Endothelial cell of umbilical vein (primary cell): ENCODE results near the gene S100A14. TPM values are rescaled to one million over a fixed set of nuclear protein-coding genes. Genes with fewer than 3 reads are reported as not detected.

ENCODE experiments used
- BruUV-seq: library from RNA; stranded (reverse); fragments of 400-500 nt; replicated peaks from 2 replicates; lab custom pipeline; 2021; lab: Mats Ljungman, UMichigan
- CTCF ChIA-PET: fragments of 300-600, 350-600 bp; sonication (Branson Sonifier 250); formaldehyde crosslinking; loops from one replicate; lab custom pipeline; 2021; ENCODE audit warnings: antibody characterized with exemption, inconsistent platforms; lab: Charles Lee
- POLR2A ChIA-PET: fragments of 300-600, 350-600 bp; sonication (Branson Sonifier 250); formaldehyde crosslinking; loops from one replicate; lab custom pipeline; 2021; ENCODE audit warnings: antibody characterized with exemption, inconsistent platforms; lab: Charles Lee
- DNase-seq: peaks from one replicate; pipeline ENCODE4 v3.0.0-alpha.2; 2011; ENCODE audit warnings: low read depth, low spot score
- FAIRE-seq: peaks from 2 replicates; lab custom pipeline; 2011; peaks lifted over from hg19 to GRCh38; lab: Jason Lieb, UNC
- H2AFZ ChIP-seq: 2 replicates; pipeline ENCODE4 v1.6.0; 2012; ENCODE audit warnings: low read depth, low read length, control low read depth, inconsistent platforms
- H3K27ac ChIP-seq: 2 replicates; pipeline ENCODE4 v1.5.1; 2011; ENCODE audit warnings: low read depth, mild to moderate bottlenecking, control low read depth, low read length, moderate library complexity; ENCODE audit not compliant: insufficient read depth
- H3K27me3 ChIP-seq, 2 experiments: 2 replicates each; pipeline versions ENCODE4 v1.6.0 to v1.6.1; 2011; ENCODE audit warnings: low read length in 2 of 2, mixed read lengths in 1 of 2; ENCODE audit not compliant: control insufficient read depth in 2 of 2, insufficient read depth in 2 of 2
- H3K36me3 ChIP-seq, 2 experiments: 2 replicates in 1 of 2; 3 replicates in 1 of 2; pipeline ENCODE4 v1.5.1; 2011; ENCODE audit warnings: low read length in 2 of 2, mild to moderate bottlenecking in 1 of 2, moderate library complexity in 1 of 2; ENCODE audit not compliant: control insufficient read depth in 2 of 2, insufficient read depth in 2 of 2; ENCODE audit errors: extremely low read depth in 1 of 2
- H3K4me1 ChIP-seq: 3 replicates; pipeline ENCODE4 v1.5.1; 2011; ENCODE audit warnings: mild to moderate bottlenecking, low read length; ENCODE audit not compliant: control insufficient read depth, insufficient read depth; ENCODE audit errors: extremely low read depth
- H3K4me2 ChIP-seq: 2 replicates; pipeline ENCODE4 v1.6.1; 2011; ENCODE audit warnings: low read length, control low read depth, mixed read lengths; ENCODE audit not compliant: insufficient read depth
- H3K4me3 ChIP-seq, 3 experiments: fragments of 200-600 bp in 1 of 3; sonication (generic), shearing (Covaris generic) in 1 of 3; replicated peaks in 1 of 3; 2 replicates each; pipeline ENCODE4 v1.5.1; 2011 to 2016; ENCODE audit warnings: control low read depth in 3 of 3, low read length in 3 of 3, mild to moderate bottlenecking in 2 of 3, inconsistent platforms in 1 of 3, low read depth in 1 of 3, moderate library complexity in 1 of 3; ENCODE audit not compliant: insufficient read depth in 1 of 3
- H3K79me2 ChIP-seq: 2 replicates; pipeline ENCODE4 v1.6.0; 2012; ENCODE audit warnings: low read length, inconsistent platforms; ENCODE audit not compliant: control insufficient read depth, insufficient read depth
- H3K9ac ChIP-seq: replicated peaks from 2 replicates; pipeline ENCODE3; 2011; ENCODE audit warnings: low read length, control low read depth; ENCODE audit not compliant: insufficient read depth; ENCODE audit errors: extremely low read depth
- H3K9me1 ChIP-seq: replicated peaks from 3 replicates; pipeline ENCODE4 v1.6.0; 2011; ENCODE audit warnings: mild to moderate bottlenecking, low read length; ENCODE audit not compliant: control insufficient read depth, insufficient read depth; ENCODE audit errors: extremely low read depth
- H3K9me3 ChIP-seq: replicated peaks from 2 replicates; pipeline ENCODE4 v1.5.1; 2012; ENCODE audit warnings: low read length, inconsistent platforms; ENCODE audit not compliant: control insufficient read depth, insufficient read depth
- H4K20me1 ChIP-seq: replicated peaks from 2 replicates; pipeline ENCODE3; 2011; ENCODE audit warnings: mild to moderate bottlenecking, low read length; ENCODE audit not compliant: control insufficient read depth, insufficient read depth; ENCODE audit errors: extremely low read depth
- CTCF ChIP-seq, 2 donors: IDR thresholded peaks; 1 replicate in 1 of 2; 2 replicates in 1 of 2; pipeline ENCODE4 v1.5.1; 2011; ENCODE audit warnings: low read length in 2 of 2, mild to moderate bottlenecking in 2 of 2, moderate library complexity in 2 of 2, control low read depth in 1 of 2, inconsistent platforms in 1 of 2, low read depth in 1 of 2; ENCODE audit not compliant: insufficient read depth in 1 of 2; ENCODE audit errors: extremely low read depth in 1 of 2
- EZH2 ChIP-seq: IDR thresholded peaks from 2 replicates; pipeline ENCODE4 v1.6.1; 2012; ENCODE audit warnings: borderline replicate concordance, low read depth, mild to moderate bottlenecking, moderate library complexity, low read length, inconsistent platforms; ENCODE audit not compliant: severe bottlenecking
- FOS ChIP-seq: IDR thresholded peaks from 2 replicates; pipeline ENCODE4 v1.6.1; 2011; ENCODE audit warnings: mild to moderate bottlenecking, low read length, moderate library complexity, borderline replicate concordance; ENCODE audit not compliant: insufficient read depth
- GATA2 ChIP-seq: IDR thresholded peaks from 2 replicates; pipeline ENCODE4 v1.7.0; 2011; ENCODE audit warnings: low read depth, mild to moderate bottlenecking, moderate library complexity, mixed read lengths, low read length; ENCODE audit not compliant: insufficient read length, insufficient read depth
- JUN ChIP-seq: IDR thresholded peaks from 2 replicates; pipeline ENCODE4 v1.6.1; 2011; ENCODE audit warnings: borderline replicate concordance, low read depth; ENCODE audit not compliant: insufficient read length, insufficient read depth
- MAX ChIP-seq: IDR thresholded peaks from 2 replicates; pipeline ENCODE4 v1.6.1; 2011; ENCODE audit not compliant: insufficient read depth, insufficient read length
- MYC ChIP-seq: IDR thresholded peaks from one replicate; pipeline ENCODE4 v1.6.1; 2011; ENCODE audit warnings: mild to moderate bottlenecking, low read depth, low read length
- POLR2A ChIP-seq: IDR thresholded peaks from 2 replicates; pipeline ENCODE4 v1.6.1; 2012; ENCODE audit warnings: low read depth, mild to moderate bottlenecking, control low read depth, low read length
- POLR2AphosphoS5 ChIP-seq: IDR thresholded peaks from 2 replicates; pipeline ENCODE4 v1.6.1; 2012; ENCODE audit warnings: low read depth, mild to moderate bottlenecking, control low read depth, low read length, moderate library complexity; ENCODE audit not compliant: insufficient read depth
- dilution Hi-C: fragments of 300-500 bp; cut with MboI; formaldehyde crosslinking; loops from one replicate; pipeline ENCODE4 v1.15.0; 2019; ENCODE audit warnings: low sequenced_read_pairs; ENCODE audit not compliant: extremely low pct_ligation_motif_present
- intact Hi-C: fragments of 100-400 bp; cut with micrococcal nuclease; formaldehyde crosslinking; loops from one replicate; pipeline ENCODE4 v1.10.0; 2022
- polyA plus RNA-seq, 4 experiments: library from polyadenylated mRNA; depleted of rRNA in 3 of 4; stranded (reverse) in 3 of 4; unstranded in 1 of 4; fragments of >200 nt; gene quantifications; 2 replicates each; pipeline versions ENCODE4 v1.2.1 to v1.2.3, GENCODE V29; 2011 to 2012; ENCODE audit warnings: missing spikeins in 1 of 4
- total RNA-seq: library from RNA; stranded (reverse); gene quantifications from 2 replicates; pipeline ENCODE4 v1.2.3, GENCODE V29; 2021

S100A14 gene
- total and polyA plus RNA-seq, 2 donors (not counting 3 experiments of a cell fraction or from before 2014, with no cell fraction given): 0.10 TPM; not detected in 1

- Histone ChIP-seq H3K4me3 (no peak overlapping the region), H3K9me1 (no peaks in the 10 kb centered on the region), H4K20me1 (no peaks in the 10 kb centered on the region), H3K27ac (no peak overlapping the region), H3K4me1 (no peaks in the 10 kb centered on the region), H3K9me3 (no peaks in the 10 kb centered on the region), H3K79me2 (no peaks in the 10 kb centered on the region), H3K36me3 (no peaks in the 10 kb centered on the region), H3K9ac (no peak overlapping the region), H3K4me2 (no peak overlapping the region), H2AFZ (no peak overlapping the region), H3K27me3 (no peaks in the 10 kb centered on the region)
- DNase-seq: no peak
- TF ChIP-seq GATA2: no peak
- TF ChIP-seq JUN: no peak
- TF ChIP-seq MAX: no peak
- no peak for TF ChIP-seq POLR2A
- no peak for TF ChIP-seq EZH2
- TF ChIP-seq CTCF (IDR thresholded peaks at IDR 0.05; ENCODE audit: extremely low read depth in 1 of 2, insufficient read depth in 1 of 2, low read depth in 1 of 2, low read length in 2 of 2): no peak
- TF ChIP-seq FOS: no peak
- no peak for TF ChIP-seq POLR2AphosphoS5
- TF ChIP-seq MYC: no peak
- dilution Hi-C loops: no loop called here
- ChIA-PET POLR2A (no interaction called here), CTCF (interaction anchor here (0.9 kb wide), 1 partner anchor 48 kb away, joined by 6 read pairs; the partner anchor contains the start of gene S100A13)
- intact Hi-C loops: no loop called here
- no TSS peak for BruUV-seq
- no peak for FAIRE-seq
Observed at GRCh38 chr1:153578936-153579335, 37.2 kb downstream of the S100A14 start.
